GM06990 (cell line): ENCODE data around the gene ZNF831.

Experiments used
- DNase-seq: peaks from one replicate; pipeline ENCODE4 v3.0.0-alpha.2; 2011; ENCODE audit not compliant: insufficient read length; ENCODE audit errors: extremely low read depth
- H3K27me3 ChIP-seq: replicated peaks from 2 replicates; pipeline ENCODE4 v1.6.0; 2011; ENCODE audit warnings: low read length; ENCODE audit not compliant: control insufficient read depth, insufficient read depth
- H3K36me3 ChIP-seq: 2 replicates; pipeline ENCODE4 v1.5.1; 2011; ENCODE audit warnings: low read length; ENCODE audit not compliant: control insufficient read depth, insufficient read depth
- H3K4me3 ChIP-seq: replicated peaks from 2 replicates; pipeline ENCODE4 v1.5.1; 2011; ENCODE audit warnings: low read depth, mild to moderate bottlenecking, control low read depth, low read length
- TF ChIP-seq, protein P1 (sequence below): IDR thresholded peaks from 2 replicates; pipeline ENCODE4 v1.5.1; 2011; ENCODE audit warnings: low read length, control low read depth, mild to moderate bottlenecking, inconsistent platforms; ENCODE audit not compliant: insufficient read depth, poor library complexity, severe bottlenecking

Gene ZNF831

GRCh38 chr20:59222253-59223181, 58.9 kb downstream of the ZNF831 start:
- TF ChIP-seq, protein P1, sequence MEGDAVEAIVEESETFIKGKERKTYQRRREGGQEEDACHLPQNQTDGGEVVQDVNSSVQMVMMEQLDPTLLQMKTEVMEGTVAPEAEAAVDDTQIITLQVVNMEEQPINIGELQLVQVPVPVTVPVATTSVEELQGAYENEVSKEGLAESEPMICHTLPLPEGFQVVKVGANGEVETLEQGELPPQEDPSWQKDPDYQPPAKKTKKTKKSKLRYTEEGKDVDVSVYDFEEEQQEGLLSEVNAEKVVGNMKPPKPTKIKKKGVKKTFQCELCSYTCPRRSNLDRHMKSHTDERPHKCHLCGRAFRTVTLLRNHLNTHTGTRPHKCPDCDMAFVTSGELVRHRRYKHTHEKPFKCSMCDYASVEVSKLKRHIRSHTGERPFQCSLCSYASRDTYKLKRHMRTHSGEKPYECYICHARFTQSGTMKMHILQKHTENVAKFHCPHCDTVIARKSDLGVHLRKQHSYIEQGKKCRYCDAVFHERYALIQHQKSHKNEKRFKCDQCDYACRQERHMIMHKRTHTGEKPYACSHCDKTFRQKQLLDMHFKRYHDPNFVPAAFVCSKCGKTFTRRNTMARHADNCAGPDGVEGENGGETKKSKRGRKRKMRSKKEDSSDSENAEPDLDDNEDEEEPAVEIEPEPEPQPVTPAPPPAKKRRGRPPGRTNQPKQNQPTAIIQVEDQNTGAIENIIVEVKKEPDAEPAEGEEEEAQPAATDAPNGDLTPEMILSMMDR, result peak; percentile 91
- peak; percentile 81 for DNase-seq
- Histone ChIP-seq H3K27me3 (peaks cover 4% of the 10 kb centered on the region; the same call in 1 of the 2 replicates), H3K36me3 (no peaks in the 10 kb centered on the region), H3K4me3 (peak overlapping the region; percentile 52)

GRCh38 chr20:59223182-59223601, 59.6 kb downstream of the ZNF831 start:
- DNase-seq, result no peak
- peaks cover 4% of the 10 kb centered on the region; the same call in 1 of the 2 replicates for H3K27me3 ChIP-seq
- TF ChIP-seq, protein P1, result no peak
- no peak overlapping the region for H3K4me3 ChIP-seq
- no peaks in the 10 kb centered on the region for H3K36me3 ChIP-seq

- TF ChIP-seq, protein P1, result no peak
- H3K27me3 ChIP-seq, result peaks cover 4% of the 10 kb centered on the region; the same call in 1 of the 2 replicates
- DNase-seq, result no peak
- no peak overlapping the region for H3K4me3 ChIP-seq
- H3K36me3 ChIP-seq, result no peaks in the 10 kb centered on the region
These were observed 60.1 kb downstream of the ZNF831 start for GRCh38 chr20:59223750-59224149.

- H3K27me3 ChIP-seq, result peaks cover 4% of the 10 kb centered on the region; the same call in 1 of the 2 replicates
- TF ChIP-seq, protein P1, result no peak
- H3K4me3 ChIP-seq, result no peak overlapping the region
- H3K36me3 ChIP-seq, result no peaks in the 10 kb centered on the region
- no peak for DNase-seq
These were observed 60.6 kb downstream of the ZNF831 start for GRCh38 chr20:59224236-59224635.

- Histone ChIP-seq H3K4me3 (no peak overlapping the region), H3K27me3 (no peaks in the 10 kb centered on the region), H3K36me3 (no peaks in the 10 kb centered on the region)
- TF ChIP-seq, protein P1, result no peak
- no peak for DNase-seq
These were observed 66.8 kb downstream of the ZNF831 start for GRCh38 chr20:59230385-59230784.
